Right atrium auricular region (tissue), 2 donors: ENCODE results near the gene SCLY. TPM values are rescaled to one million over a fixed set of nuclear protein-coding genes. Genes with fewer than 3 reads are reported as not detected.
"Not testable (repeated sequence)": the region's sequence is repeated elsewhere in the genome, so short reads cannot be mapped to it uniquely, and the experiment has no call there.

Experiments used
- DNase-seq: peaks from one replicate; pipeline ENCODE4 v3.0.0-alpha.2; 2019; ENCODE audit warnings: low spot score
- H3K27ac ChIP-seq, 2 donors: fragments of 200-600 bp; sonication (generic); 1 replicate in 1 of 2; 2 replicates in 1 of 2; pipeline ENCODE4 v1.5.1; 2016 to 2019
- H3K27me3 ChIP-seq, 2 donors: fragments of 200-600 bp; sonication (generic); one replicate each; pipeline versions ENCODE4 v1.5.1 to v1.6.0; 2017 to 2019
- H3K36me3 ChIP-seq: fragments of 200-600 bp; sonication (generic); one replicate; pipeline ENCODE4 v1.5.1; 2016
- H3K4me1 ChIP-seq, 2 donors: fragments of 200-600 bp; sonication (generic); one replicate each; pipeline versions ENCODE4 v1.5.1 to v1.6.0; 2017 to 2019
- H3K4me3 ChIP-seq, 2 donors: fragments of 200-600 bp; sonication (generic); 1 replicate in 1 of 2; 2 replicates in 1 of 2; pipeline ENCODE4 v1.5.1; 2017 to 2019; ENCODE audit warnings: mild to moderate bottlenecking in 1 of 2, moderate library complexity in 1 of 2
- H3K9me3 ChIP-seq, 2 donors: fragments of 200-600 bp; sonication (generic); one replicate each; pipeline ENCODE4 v1.5.1; 2019
- CTCF ChIP-seq, 2 donors: fragments of 200-600 bp; sonication (generic); IDR thresholded peaks; one replicate each; pipeline ENCODE4 v1.5.1; 2019; ENCODE audit warnings: antibody characterized with exemption in 2 of 2
- total RNA-seq, 2 donors: library from RNA; depleted of rRNA; stranded (reverse); fragments of >200 nt; gene quantifications; one replicate each; pipeline ENCODE4 v1.1.0, GENCODE V29; 2016

Gene SCLY
- total RNA-seq, 2 donors from 2014 or later, result 6.5 to 11.3 TPM

- Histone ChIP-seq H3K27ac (no peak overlapping the region), H3K27me3 (no peaks in the 10 kb centered on the region), H3K4me3 (no peak overlapping the region), H3K4me1 (no peaks in the 10 kb centered on the region), H3K9me3 (no peaks in the 10 kb centered on the region), H3K36me3 (peaks cover 74% of the 10 kb centered on the region)
- DNase-seq, result no peak
- TF ChIP-seq CTCF (IDR thresholded peaks at IDR 0.05), result no peak
These were observed 28.0 kb upstream of the SCLY start for GRCh38 chr2:238032755-238033337.

- H3K27ac ChIP-seq, DNase-seq, H3K4me3 ChIP-seq, H3K9me3 ChIP-seq, H3K27me3 ChIP-seq, H3K4me1 ChIP-seq: not testable (repeated sequence)
- peaks cover 85% of the 10 kb centered on the region for H3K36me3 ChIP-seq
These were observed 26.8 kb upstream of the SCLY start for GRCh38 chr2:238033991-238034390.

- peaks cover 0 to 10% of the 10 kb centered on the region in 2 donors for H3K4me1 ChIP-seq
- H3K27me3 ChIP-seq, result no peaks in the 10 kb centered on the region
- H3K4me3 ChIP-seq, result no peak overlapping the region
- peaks cover 60% of the 10 kb centered on the region for H3K36me3 ChIP-seq
- no peak for DNase-seq
- no peaks in the 10 kb centered on the region for H3K9me3 ChIP-seq
- TF ChIP-seq CTCF (IDR thresholded peaks at IDR 0.05), result no peak
- H3K27ac ChIP-seq, result no peak overlapping the region
These were observed 22.6 kb upstream of the SCLY start for GRCh38 chr2:238038203-238038602.

- Histone ChIP-seq H3K27me3 (no peaks in the 10 kb centered on the region), H3K9me3 (no peaks in the 10 kb centered on the region), H3K27ac (no peak overlapping the region), H3K4me3 (no peak overlapping the region), H3K4me1 (peaks cover 0 to 10% of the 10 kb centered on the region in 2 donors), H3K36me3 (peaks cover 61% of the 10 kb centered on the region)
- no peak for DNase-seq
- TF ChIP-seq CTCF (IDR thresholded peaks at IDR 0.05), result no peak
These were observed 21.6 kb upstream of the SCLY start for GRCh38 chr2:238039151-238039550.

GRCh38 chr2:238039985-238040384 lies 20.8 kb upstream of the SCLY start:
- H3K9me3 ChIP-seq, result no peaks in the 10 kb centered on the region
- H3K36me3 ChIP-seq, result peaks cover 59% of the 10 kb centered on the region
- H3K27me3 ChIP-seq, result no peaks in the 10 kb centered on the region
- DNase-seq, result peak; percentile 32
- no peak overlapping the region for H3K4me3 ChIP-seq
- no peak for TF ChIP-seq CTCF (IDR thresholded peaks at IDR 0.05)
- peaks cover 0 to 10% of the 10 kb centered on the region in 2 donors for H3K4me1 ChIP-seq
- no peak overlapping the region for H3K27ac ChIP-seq

GRCh38 chr2:238040918-238041317 lies 19.9 kb upstream of the SCLY start:
- DNase-seq, result no peak
- TF ChIP-seq CTCF (IDR thresholded peaks at IDR 0.05), result no peak
- Histone ChIP-seq H3K27me3 (no peaks in the 10 kb centered on the region), H3K36me3 (peaks cover 52% of the 10 kb centered on the region), H3K27ac (no peak overlapping the region), H3K9me3 (no peaks in the 10 kb centered on the region), H3K4me1 (peaks cover 0 to 10% of the 10 kb centered on the region in 2 donors), H3K4me3 (no peak overlapping the region)
